Upper lobe of left lung (tissue), 6 donors: Measurements from ENCODE around the gene DDX1. TPM values are rescaled to one million over a fixed set of nuclear protein-coding genes. Genes with fewer than 3 reads are reported as not detected.

Source experiments
- ATAC-seq, 2 donors: fragments of 200-7000 bp; cut with Tn5 transposase; one replicate each; pipeline ENCODE4 v1.9.1; 2022; ENCODE audit warnings: mild to moderate bottlenecking in 2 of 2, moderate library complexity in 2 of 2; ENCODE audit not compliant: low FRiP score in 2 of 2
- DNase-seq, 2 donors: peaks; one replicate each; pipeline ENCODE4 v3.0.0-alpha.2; 2019 to 2020
- H3K27ac ChIP-seq, 4 donors: fragments of 200-600 bp; sonication (generic); one replicate each; pipeline ENCODE4 v1.5.1; 2016 to 2019
- H3K27me3 ChIP-seq, 4 donors: fragments of 200-600 bp; sonication (generic); one replicate each; pipeline ENCODE4 v1.5.1; 2017 to 2019
- H3K36me3 ChIP-seq, 4 donors: fragments of 200-600 bp; sonication (generic); one replicate each; pipeline ENCODE4 v1.5.1; 2016 to 2019
- H3K4me1 ChIP-seq, 4 donors: fragments of 200-600 bp; sonication (generic); one replicate each; pipeline ENCODE4 v1.5.1; 2018 to 2019
- H3K4me3 ChIP-seq, 4 donors: fragments of 200-600 bp; sonication (generic); one replicate each; pipeline ENCODE4 v1.5.1; 2017 to 2019; ENCODE audit warnings: mild to moderate bottlenecking in 2 of 4, moderate library complexity in 1 of 4
- H3K9me3 ChIP-seq, 4 donors: fragments of 200-600 bp; sonication (generic); one replicate each; pipeline ENCODE4 v1.5.1; 2018 to 2019
- CTCF ChIP-seq, 6 experiments: fragments of 450-650 bp in 4 of 6; fragments of 200-600 bp in 2 of 6; sonication (generic) in 2 of 6; IDR thresholded peaks; one replicate each; pipeline ENCODE4 v1.5.1; 2016 to 2019; ENCODE audit warnings: antibody characterized with exemption in 6 of 6
- EP300 ChIP-seq, 4 donors: sonication (generic); formaldehyde crosslinking; IDR thresholded peaks; one replicate each; pipeline ENCODE4 v1.5.1; 2017; ENCODE audit warnings: antibody characterized with exemption in 4 of 4, control low read depth in 2 of 4
- POLR2A ChIP-seq, 4 donors: fragments of 450-650 bp; IDR thresholded peaks; one replicate each; pipeline ENCODE4 v1.5.1; 2016 to 2017; ENCODE audit warnings: antibody characterized with exemption in 4 of 4, mild to moderate bottlenecking in 2 of 4
- POLR2AphosphoS5 ChIP-seq, 2 donors: sonication (generic); formaldehyde crosslinking; IDR thresholded peaks; one replicate each; pipeline ENCODE4 v1.5.1; 2017; ENCODE audit warnings: antibody characterized with exemption in 2 of 2
- WGBS, 2 donors: methylation state at CpG; one replicate each; pipeline ENCODE4 v1.1.5; 2017 to 2018; 5-methylcytosine and 5-hydroxymethylcytosine counted together
- total RNA-seq, 6 donors: library from RNA; depleted of rRNA in 4 of 6; stranded (reverse); fragments of >200 nt in 4 of 6; gene quantifications; one replicate each; pipeline versions ENCODE4 v1.1.0 to v1.2.1, GENCODE V29; 2016 to 2021
- donor health status: DM: no; HTN: no; CAD: no; lungs with moderate emphysema.
- donor health status: DM: no; HTN: yes; CAD: no; lungs with severe emphysema.

The DDX1 gene
- total RNA-seq, 6 donors from 2014 or later, result 40.9 to 78.5 (median 53.0) TPM

- Histone ChIP-seq H3K27ac (no peak overlapping the region), H3K27me3 (no peaks in the 10 kb centered on the region), H3K4me3 (no peak overlapping the region), H3K9me3 (no peaks in the 10 kb centered on the region), H3K4me1 (no peaks in the 10 kb centered on the region), H3K36me3 (no peaks in the 10 kb centered on the region)
- DNase-seq (no peak), ATAC-seq (no peak)
- no peak for TF ChIP-seq CTCF (IDR thresholded peaks at IDR 0.05)
- TF ChIP-seq POLR2A (IDR thresholded peaks at IDR 0.05), result no peak
- TF ChIP-seq EP300 (IDR thresholded peaks at IDR 0.05), result no peak
- TF ChIP-seq POLR2AphosphoS5 (IDR thresholded peaks at IDR 0.05), result no peak
- 88 to 96% methylated on average over 7 of the region's 7 CpGs for WGBS, 2 donors
Observed at GRCh38 chr2:15655123-15655887, 63.6 kb downstream of the DDX1 start.

- Histone ChIP-seq H3K36me3 (no peaks in the 10 kb centered on the region), H3K9me3 (no peaks in the 10 kb centered on the region), H3K4me1 (no peaks in the 10 kb centered on the region), H3K4me3 (no peak overlapping the region), H3K27me3 (no peaks in the 10 kb centered on the region), H3K27ac (no peak overlapping the region)
- 94% methylated on average over 8 of the region's 8 CpGs for WGBS, 2 donors
- no peak for ATAC-seq
- TF ChIP-seq EP300 (IDR thresholded peaks at IDR 0.05), result no peak
- TF ChIP-seq POLR2AphosphoS5 (IDR thresholded peaks at IDR 0.05), result no peak
- TF ChIP-seq CTCF (IDR thresholded peaks at IDR 0.05), result no peak
- TF ChIP-seq POLR2A (IDR thresholded peaks at IDR 0.05), result no peak
- DNase-seq, result no peak
Observed at GRCh38 chr2:15656090-15656489, 64.4 kb downstream of the DDX1 start.

GRCh38 chr2:15657759-15658158 is 66.1 kb downstream of the DDX1 start:
- WGBS, 2 donors, result 90 to 93% methylated on average over 9 of the region's 9 CpGs
- H3K27ac ChIP-seq, result no peak overlapping the region
- no peak for TF ChIP-seq POLR2A (IDR thresholded peaks at IDR 0.05)
- TF ChIP-seq CTCF (IDR thresholded peaks at IDR 0.05), result no peak
- no peak for TF ChIP-seq EP300 (IDR thresholded peaks at IDR 0.05)
- TF ChIP-seq POLR2AphosphoS5 (IDR thresholded peaks at IDR 0.05), result no peak
- DNase-seq (no peak), ATAC-seq (no peak)
- no peaks in the 10 kb centered on the region for H3K9me3 ChIP-seq
- H3K4me3 ChIP-seq, result no peak overlapping the region
- no peaks in the 10 kb centered on the region for H3K4me1 ChIP-seq
- H3K36me3 ChIP-seq, result no peaks in the 10 kb centered on the region
- no peaks in the 10 kb centered on the region for H3K27me3 ChIP-seq

- Histone ChIP-seq H3K27ac (no peak overlapping the region), H3K4me1 (no peaks in the 10 kb centered on the region), H3K4me3 (no peak overlapping the region), H3K27me3 (no peaks in the 10 kb centered on the region), H3K9me3 (no peaks in the 10 kb centered on the region), H3K36me3 (no peaks in the 10 kb centered on the region)
- no peak for ATAC-seq
- DNase-seq, result no peak
- 85 to 96% methylated on average over 4 of the region's 4 CpGs for WGBS, 2 donors
- no peak for TF ChIP-seq CTCF (IDR thresholded peaks at IDR 0.05)
- no peak for TF ChIP-seq POLR2AphosphoS5 (IDR thresholded peaks at IDR 0.05)
- TF ChIP-seq POLR2A (IDR thresholded peaks at IDR 0.05), result no peak
- no peak for TF ChIP-seq EP300 (IDR thresholded peaks at IDR 0.05)
Observed at GRCh38 chr2:15658911-15659310, 67.2 kb downstream of the DDX1 start.
